Posterior vena cava (tissue), 2 donors: ENCODE measurements around the gene ZFAND2B. TPM values are rescaled to one million over a fixed set of nuclear protein-coding genes. Genes with fewer than 3 reads are reported as not detected.
"Not testable (repeated sequence)": the region's sequence is repeated elsewhere in the genome, so short reads cannot be mapped to it uniquely, and the experiment has no call there.

ENCODE experiments used
- DNase-seq: peaks from one replicate; pipeline ENCODE4 v3.0.0-alpha.2; 2020; ENCODE audit warnings: low spot score
- intact Hi-C, 2 donors: fragments of 100-400 bp; cut with DNase I; formaldehyde crosslinking; loops; one replicate each; pipeline versions ENCODE4 v1.14.1 to v1.14.2; 2022 to 2023
- total RNA-seq, 2 donors: library from RNA; stranded (reverse); fragmentation: NEBNext Ultra II Directional; extraction: Animal tissue kit (Norgen Biotek cat#: 25700); gene quantifications; one replicate each; pipeline ENCODE4 v1.2.1, GENCODE V29; 2021
- donor health status: DM: yes; HTN: yes; CAD: no.
- donor health status: DM: yes; HTN: yes; CAD: no.

The ZFAND2B gene
- total RNA-seq, 2 donors from 2014 or later = 33.8 to 34.7 TPM

- no peak for DNase-seq
- intact Hi-C loops = no loop called here
Observed at GRCh38 chr2:219244789-219245147, 38.2 kb downstream of the ZFAND2B start.

- peak; percentile 99 for DNase-seq
- intact Hi-C loops = no loop called here
Observed at GRCh38 chr2:219245148-219245898, 38.7 kb downstream of the ZFAND2B start, which contains the start of the genes GLB1L and STK16. Gene GLB1L, minus strand, starts transcription at chr2:219245444. Its CDS starts 1,871 bp downstream, at chr2:219243573. Gene STK16, plus strand, starts transcription at chr2:219245479. Its CDS starts 521 bp downstream, at chr2:219246000.

GRCh38 chr2:219245899-219246230, 39.3 kb downstream of the ZFAND2B start:
- no peak for DNase-seq
- intact Hi-C loops = no loop called here

GRCh38 chr2:219246559-219246958, 40.0 kb downstream of the ZFAND2B start:
- intact Hi-C loops = no loop called here
- no peak for DNase-seq

GRCh38 chr2:219247678-219248642, 41.4 kb downstream of the ZFAND2B start:
- intact Hi-C loops = no loop called here
- no peak for DNase-seq

GRCh38 chr2:219248845-219249202, 42.2 kb downstream of the ZFAND2B start:
- no peak for DNase-seq

GRCh38 chr2:219249203-219249980, 42.8 kb downstream of the ZFAND2B start:
- no peak for DNase-seq

More at GRCh38 chr2:219248845-219249202, 42.2 kb downstream of the ZFAND2B start:
- intact Hi-C loops = no loop called here

GRCh38 chr2:219250049-219250781, 43.6 kb downstream of the ZFAND2B start:
- intact Hi-C loops = no loop called here
- DNase-seq = no peak

More at GRCh38 chr2:219249203-219249980, 42.8 kb downstream of the ZFAND2B start:
- intact Hi-C loops = no loop called here

GRCh38 chr2:219251656-219252055, 45.1 kb downstream of the ZFAND2B start:
- peak; percentile 36 for DNase-seq
- intact Hi-C loops = no loop called here

GRCh38 chr2:219252084-219252483, 45.5 kb downstream of the ZFAND2B start:
- peak; percentile 72 for DNase-seq
- intact Hi-C loops = no loop called here

GRCh38 chr2:219252570-219252899, 46.0 kb downstream of the ZFAND2B start:
- intact Hi-C loops = no loop called here
- DNase-seq = peak; percentile 79

- intact Hi-C loops = no loop called here
Observed at GRCh38 chr2:219252900-219253752, 46.5 kb downstream of the ZFAND2B start, which contains the start of gene TUBA4B. Gene TUBA4B, plus strand, starts transcription at chr2:219253243. Its CDS starts 165 bp downstream, at chr2:219253408.

GRCh38 chr2:219253753-219254589, 47.4 kb downstream of the ZFAND2B start, which contains the start of gene TUBA4A:
Gene TUBA4A, minus strand, starts transcription at chr2:219253918. Its CDS starts 60 bp downstream, at chr2:219253858.
- peak; percentile 95 for DNase-seq
- intact Hi-C loops = no loop called here

More at GRCh38 chr2:219252900-219253752, 46.5 kb downstream of the ZFAND2B start, which contains the start of gene TUBA4B:
- peak; percentile 84 for DNase-seq

- peak; percentile 78 for DNase-seq
- intact Hi-C loops = no loop called here
Observed at GRCh38 chr2:219254590-219255201, 48.1 kb downstream of the ZFAND2B start.

GRCh38 chr2:219258942-219259341, 52.4 kb downstream of the ZFAND2B start:
- intact Hi-C loops, DNase-seq: not testable (repeated sequence)
